HepG2 (cell line): ENCODE data around the gene ZNF160. TPM values are rescaled to one million over a fixed set of nuclear protein-coding genes. Genes with fewer than 3 reads are reported as not detected.
"Not testable (repeated sequence)": the region's sequence is repeated elsewhere in the genome, so short reads cannot be mapped to it uniquely, and the experiment has no call there.

Experiments used
- ATAC-seq: fragments of 200-7000 bp; cut with Tn5 transposase; 3 replicates; pipeline ENCODE4 v1.9.1; 2020; ENCODE audit warnings: mild to moderate bottlenecking, moderate library complexity
- BruUV-seq: library from RNA; stranded (reverse); fragments of 400-500 nt; replicated peaks from 2 replicates; lab custom pipeline; 2021; lab: Mats Ljungman, UMichigan
- CTCF ChIA-PET: fragments of 300-600 bp; formaldehyde crosslinking; extraction: SDS; loops from one replicate; lab custom pipeline; 2021; ENCODE audit warnings: low total read pairs, inconsistent platforms, low intra/inter-chr PET ratio; lab: Yijun Ruan, JAX
- POLR2A ChIA-PET: fragments of 350-600 bp; sonication (Branson Sonifier 250); formaldehyde crosslinking; loops from one replicate; lab custom pipeline; 2020; ENCODE audit warnings: antibody characterized with exemption, inconsistent platforms; lab: Yijun Ruan, JAX
- DNase-seq: peaks from one replicate; pipeline ENCODE4 v3.0.0-alpha.2; 2015; ENCODE audit warnings: low spot score
- FAIRE-seq: peaks from 3 replicates; lab custom pipeline; 2011; peaks lifted over from hg19 to GRCh38; lab: Jason Lieb, UNC
- H2AFZ ChIP-seq: one replicate; pipeline ENCODE4 v1.6.1; 2011; ENCODE audit warnings: low read length, inconsistent platforms
- H3K27ac ChIP-seq: fragments of 300-600 bp; 3 replicates; pipeline ENCODE4 v1.8.0; 2011; ENCODE audit warnings: mixed run types, mild to moderate bottlenecking, mixed read lengths, low read length, inconsistent platforms; ENCODE audit not compliant: insufficient read depth; ENCODE audit errors: extremely low read length
- H3K27me3 ChIP-seq, 2 experiments: fragments of 200-600 bp in 1 of 2; 2 replicates in 1 of 2; 3 replicates in 1 of 2; pipeline versions ENCODE4 v1.6.0 to v1.8.0; 2011; ENCODE audit warnings: low read length in 2 of 2, mild to moderate bottlenecking in 2 of 2, moderate library complexity in 2 of 2, inconsistent platforms in 1 of 2; ENCODE audit not compliant: insufficient read depth in 2 of 2, control insufficient read depth in 1 of 2
- H3K36me3 ChIP-seq, 2 experiments: fragments of 200-600 bp in 1 of 2; replicated peaks in 1 of 2; 2 replicates in 1 of 2; 3 replicates in 1 of 2; pipeline versions ENCODE4 v1.5.1 to v1.8.0; 2011; ENCODE audit warnings: low read length in 2 of 2, inconsistent platforms in 1 of 2; ENCODE audit not compliant: insufficient read depth in 2 of 2, control insufficient read depth in 1 of 2
- H3K4me1 ChIP-seq: 2 replicates; pipeline ENCODE4 v1.5.1; 2012; ENCODE audit warnings: low read length, inconsistent platforms; ENCODE audit not compliant: insufficient read depth
- H3K4me2 ChIP-seq: 2 replicates; pipeline ENCODE4 v1.6.0; 2011; ENCODE audit warnings: low read depth, low read length, inconsistent platforms
- H3K4me3 ChIP-seq, 3 experiments: fragments of 200-600 bp in 1 of 3; sonication (generic), shearing (Covaris generic) in 1 of 3; replicated peaks in 1 of 3; 2 replicates each; pipeline ENCODE4 v1.5.1; 2011 to 2016; ENCODE audit warnings: low read length in 3 of 3, inconsistent platforms in 2 of 3, low read depth in 2 of 3, mild to moderate bottlenecking in 2 of 3, control low read depth in 1 of 3, mixed read lengths in 1 of 3; ENCODE audit not compliant: insufficient read depth in 1 of 3
- H3K79me2 ChIP-seq: one replicate; pipeline ENCODE4 v1.6.1; 2011; ENCODE audit warnings: low read length, inconsistent platforms; ENCODE audit not compliant: insufficient read depth
- H3K9ac ChIP-seq: 2 replicates; pipeline ENCODE4 v1.6.0; 2011; ENCODE audit warnings: mild to moderate bottlenecking, low read depth, low read length, inconsistent platforms; ENCODE audit not compliant: insufficient read depth
- H3K9me3 ChIP-seq: 2 replicates; pipeline ENCODE4 v1.5.1; 2012; ENCODE audit warnings: mild to moderate bottlenecking, low read length
- H4K20me1 ChIP-seq: 2 replicates; pipeline ENCODE4 v1.6.0; 2011; ENCODE audit warnings: inconsistent platforms, mild to moderate bottlenecking, low read length, moderate library complexity; ENCODE audit not compliant: insufficient read depth
- KDM2A ChIP-seq: sonication (generic); formaldehyde crosslinking; IDR thresholded peaks from 2 replicates; pipeline ENCODE4 v1.4.0; 2020; ENCODE audit warnings: low read depth, missing genetic modification reagents, borderline replicate concordance
- RAD51 ChIP-seq: fragments of 450-650 bp; IDR thresholded peaks from 2 replicates; pipeline ENCODE4 v1.6.1; 2016; ENCODE audit warnings: borderline replicate concordance
- STAG1 ChIP-seq: sonication (generic); formaldehyde crosslinking; IDR thresholded peaks from 2 replicates; pipeline ENCODE4 v1.4.0; 2020; ENCODE audit warnings: missing genetic modification reagents
- ZNF331 ChIP-seq: sonication (generic); formaldehyde crosslinking; IDR thresholded peaks from 2 replicates; pipeline ENCODE4 v1.4.0; 2020; ENCODE audit warnings: missing genetic modification reagents
- WGBS: methylation state at CpG from one replicate; pipeline ENCODE4 v1.1.6; 2017; ENCODE audit warnings: low lambda C conversion rate; 5-methylcytosine and 5-hydroxymethylcytosine counted together
- in situ Hi-C: cut with HindIII; loops from 2 replicates; pipeline ENCODE4 v1.10.0; 2017; ENCODE audit warnings: low pct_unique_long_range_greater_than_20kb; ENCODE audit not compliant: extremely low pct_ligation_motif_present
- intact Hi-C: fragments of 100-400 bp; cut with micrococcal nuclease; formaldehyde crosslinking; loops from one replicate; pipeline ENCODE4 v1.10.0; 2022; ENCODE audit not compliant: unreplicated experiment
- polyA plus RNA-seq, 8 experiments: library from polyadenylated mRNA; depleted of rRNA in 3 of 8; stranded (reverse) in 7 of 8; unstranded in 1 of 8; fragments of >200 nt; fragmentation: Illumina TruSeq in 4 of 8; extraction: Trizol in 4 of 8; gene quantifications; 2 replicates each; pipeline versions ENCODE4 v1.2.1 to v1.2.3, GENCODE V29; 2011 to 2016; ENCODE audit warnings: low read depth in 4 of 8, missing spikeins in 1 of 8, mixed read lengths in 1 of 8; ENCODE audit not compliant: insufficient read depth in 1 of 8
- total RNA-seq, 5 experiments: library from RNA; depleted of rRNA; stranded (reverse); fragments of >200 nt; fragmentation: Illumina TruSeq; extraction: Trizol; gene quantifications; 2 replicates each; pipeline ENCODE4 v1.2.3, GENCODE V29; 2016; ENCODE audit warnings: low read depth in 1 of 5
- TF ChIP-seq, protein P1 (sequence below): sonication (generic); formaldehyde crosslinking; IDR thresholded peaks from 2 replicates; pipeline ENCODE4 v1.5.0; 2020; ENCODE audit warnings: mild to moderate bottlenecking, missing genetic modification reagents, moderate library complexity

The ZNF160 gene
- total and polyA plus RNA-seq, 2 of the 13 experiments (the other 11 are each of a cell fraction or from before 2014, with no cell fraction given), result 8.4 to 12.1 TPM

DNA sequence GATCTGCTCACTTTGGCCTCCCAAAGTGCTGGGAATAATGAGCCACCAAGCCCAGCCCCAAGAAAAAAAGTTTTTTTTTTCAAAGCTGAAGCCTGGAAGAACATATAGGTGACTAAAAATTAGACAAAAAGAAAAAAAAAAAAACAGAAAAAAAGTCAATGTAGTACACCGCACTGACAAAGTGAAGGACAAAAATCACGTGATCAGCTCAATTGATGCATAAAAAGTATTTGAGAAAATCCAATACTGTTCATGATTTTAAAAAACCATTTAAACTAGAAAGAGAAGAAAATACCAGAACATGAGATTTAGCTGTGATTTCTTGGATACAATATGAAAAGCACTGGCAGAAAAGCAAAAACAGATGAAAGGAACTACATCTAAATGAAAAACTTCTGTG is 69.2 kb downstream of the ZNF160 start:
- Histone ChIP-seq H3K9me3 (peaks cover 54% of the 10 kb centered on the region), H3K79me2 (no peaks in the 10 kb centered on the region), H3K4me2 (no peak overlapping the region), H3K9ac (no peak overlapping the region), H4K20me1 (no peaks in the 10 kb centered on the region), H3K4me1 (no peaks in the 10 kb centered on the region), H2AFZ (no peak overlapping the region), H3K36me3 (no peaks in the 10 kb centered on the region), H3K4me3 (no peak overlapping the region), H3K27ac (no peak overlapping the region), H3K27me3 (no peaks in the 10 kb centered on the region; a peak in 1 of 5 replicates)
- TF ChIP-seq ZNF331 (CRISPR knock-in tag), result no peak
- peak; percentile 67; the same call in 1 of the 2 replicates for TF ChIP-seq RAD51
- no peak for FAIRE-seq
- WGBS, result 49% methylated on average over 2 of the region's 2 CpGs
- ATAC-seq, result no peak
- no TSS peak for BruUV-seq
- intact Hi-C loops (no loop called here), in situ Hi-C loops (no loop called here)
- DNase-seq, result no peak
- CTCF ChIA-PET, result no interaction called here
- POLR2A ChIA-PET, result no interaction called here

DNA sequence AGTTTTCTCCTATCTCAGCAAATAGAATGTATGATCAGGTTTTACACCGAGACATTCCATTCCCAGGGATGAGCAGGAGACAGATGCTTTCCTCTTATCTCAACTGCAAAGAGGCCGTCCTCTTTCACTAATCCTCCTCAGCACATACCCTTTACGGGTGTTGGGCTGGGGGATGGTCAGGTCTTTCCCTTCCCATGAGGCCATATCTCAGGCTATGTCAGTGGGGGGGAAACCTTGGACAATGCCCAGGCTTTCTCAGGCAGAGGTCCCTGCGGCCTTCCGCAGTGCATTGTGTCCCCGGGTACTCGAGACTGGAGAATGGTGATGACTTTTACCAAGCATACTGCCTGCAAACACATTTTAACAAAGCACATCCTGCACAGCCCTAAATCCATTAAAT is 74.9 kb downstream of the ZNF160 start:
- H3K79me2 ChIP-seq, H2AFZ ChIP-seq, ATAC-seq, DNase-seq, in situ Hi-C loops, BruUV-seq, intact Hi-C loops, FAIRE-seq, H3K4me3 ChIP-seq, H3K9ac ChIP-seq, H3K4me1 ChIP-seq, H3K4me2 ChIP-seq, H3K27ac ChIP-seq, H4K20me1 ChIP-seq, CTCF ChIA-PET, POLR2A ChIA-PET, H3K36me3 ChIP-seq, H3K27me3 ChIP-seq: not testable (repeated sequence)
- 40% methylated on average over 5 of the region's 7 CpGs for WGBS
- peaks cover 40% of the 10 kb centered on the region for H3K9me3 ChIP-seq

- intact Hi-C loops, result no loop called here
- DNase-seq, result no peak
- no peak for ATAC-seq
- FAIRE-seq, result no peak
- CTCF ChIA-PET, result no interaction called here
- H2AFZ ChIP-seq, result no peak overlapping the region
- H3K79me2 ChIP-seq, result no peaks in the 10 kb centered on the region
- in situ Hi-C loops, result no loop called here
- POLR2A ChIA-PET, result no interaction called here
- no peaks in the 10 kb centered on the region for H4K20me1 ChIP-seq
- WGBS, result 0% methylated on average over 1 of the region's 1 CpG
- H3K9me3 ChIP-seq, result peaks cover 62% of the 10 kb centered on the region
- no peaks in the 10 kb centered on the region for H3K27me3 ChIP-seq
- H3K4me2 ChIP-seq, result no peak overlapping the region
- no peak overlapping the region for H3K4me3 ChIP-seq
- TF ChIP-seq, protein P1, sequence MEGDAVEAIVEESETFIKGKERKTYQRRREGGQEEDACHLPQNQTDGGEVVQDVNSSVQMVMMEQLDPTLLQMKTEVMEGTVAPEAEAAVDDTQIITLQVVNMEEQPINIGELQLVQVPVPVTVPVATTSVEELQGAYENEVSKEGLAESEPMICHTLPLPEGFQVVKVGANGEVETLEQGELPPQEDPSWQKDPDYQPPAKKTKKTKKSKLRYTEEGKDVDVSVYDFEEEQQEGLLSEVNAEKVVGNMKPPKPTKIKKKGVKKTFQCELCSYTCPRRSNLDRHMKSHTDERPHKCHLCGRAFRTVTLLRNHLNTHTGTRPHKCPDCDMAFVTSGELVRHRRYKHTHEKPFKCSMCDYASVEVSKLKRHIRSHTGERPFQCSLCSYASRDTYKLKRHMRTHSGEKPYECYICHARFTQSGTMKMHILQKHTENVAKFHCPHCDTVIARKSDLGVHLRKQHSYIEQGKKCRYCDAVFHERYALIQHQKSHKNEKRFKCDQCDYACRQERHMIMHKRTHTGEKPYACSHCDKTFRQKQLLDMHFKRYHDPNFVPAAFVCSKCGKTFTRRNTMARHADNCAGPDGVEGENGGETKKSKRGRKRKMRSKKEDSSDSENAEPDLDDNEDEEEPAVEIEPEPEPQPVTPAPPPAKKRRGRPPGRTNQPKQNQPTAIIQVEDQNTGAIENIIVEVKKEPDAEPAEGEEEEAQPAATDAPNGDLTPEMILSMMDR, result peak; percentile 34
- TF ChIP-seq STAG1, result peak; percentile 58
- no peak for TF ChIP-seq KDM2A (CRISPR knock-in tag)
- H3K36me3 ChIP-seq, result no peaks in the 10 kb centered on the region
- no peaks in the 10 kb centered on the region for H3K4me1 ChIP-seq
- BruUV-seq, result no TSS peak
- no peak overlapping the region for H3K27ac ChIP-seq
- no peak overlapping the region for H3K9ac ChIP-seq
These were observed 83.5 kb downstream of the ZNF160 start for GRCh38 chr19:53019684-53020083.
